PFSK-1 (cell line): ENCODE measurements around the gene HECTD1.

Source experiments
- FOXP2 ChIP-seq: optimal IDR thresholded peaks from 2 replicates; pipeline ENCODE3; 2011; ENCODE audit warnings: borderline replicate concordance, control low read depth, inconsistent platforms; ENCODE audit not compliant: insufficient read depth; ENCODE audit errors: extremely low read length, extremely low read depth
- POLR2AphosphoS5 ChIP-seq: IDR thresholded peaks from 2 replicates; pipeline ENCODE4 v1.6.1; 2012; ENCODE audit warnings: low read depth, mild to moderate bottlenecking, control low read depth, low read length, moderate library complexity
- SIN3A ChIP-seq: IDR thresholded peaks from 2 replicates; pipeline ENCODE4 v1.6.1; 2012; ENCODE audit warnings: mild to moderate bottlenecking, low read length, moderate library complexity, borderline replicate concordance; ENCODE audit not compliant: insufficient read depth
- TAF1 ChIP-seq: IDR thresholded peaks from 2 replicates; pipeline ENCODE4 v1.6.1; 2012; ENCODE audit warnings: low read length, control low read depth, borderline replicate concordance; ENCODE audit not compliant: insufficient read depth
- TF ChIP-seq, protein P1 (sequence below), 2 experiments: IDR thresholded peaks; 2 replicates each; pipeline versions ENCODE4 v1.6.1 to v1.8.0; 2011 to 2012; ENCODE audit warnings: low read depth in 2 of 2, low read length in 2 of 2, control low read depth in 1 of 2, inconsistent platforms in 1 of 2, mild to moderate bottlenecking in 1 of 2, moderate library complexity in 1 of 2; ENCODE audit not compliant: insufficient read depth in 1 of 2

DNA sequence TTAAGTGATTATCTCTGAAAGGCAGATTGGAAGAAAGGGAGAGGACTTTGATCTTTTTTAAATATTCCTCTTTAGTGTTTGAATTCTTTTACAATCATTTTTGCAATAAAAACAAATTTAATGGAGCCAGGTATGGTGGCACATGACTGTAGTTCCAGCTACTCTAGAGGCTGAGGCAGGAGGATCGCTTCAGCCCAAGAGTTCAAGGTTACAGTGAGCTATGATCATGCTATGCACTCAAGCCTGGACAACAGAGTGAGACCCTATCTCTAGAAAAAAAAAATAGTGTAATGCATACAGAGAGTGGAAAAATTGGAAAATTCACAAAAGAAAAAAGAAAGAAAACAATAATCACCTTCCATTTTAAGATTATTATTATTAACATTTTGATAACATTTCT, 15.2 kb upstream of the HECTD1 start:
- TF ChIP-seq, protein P1, sequence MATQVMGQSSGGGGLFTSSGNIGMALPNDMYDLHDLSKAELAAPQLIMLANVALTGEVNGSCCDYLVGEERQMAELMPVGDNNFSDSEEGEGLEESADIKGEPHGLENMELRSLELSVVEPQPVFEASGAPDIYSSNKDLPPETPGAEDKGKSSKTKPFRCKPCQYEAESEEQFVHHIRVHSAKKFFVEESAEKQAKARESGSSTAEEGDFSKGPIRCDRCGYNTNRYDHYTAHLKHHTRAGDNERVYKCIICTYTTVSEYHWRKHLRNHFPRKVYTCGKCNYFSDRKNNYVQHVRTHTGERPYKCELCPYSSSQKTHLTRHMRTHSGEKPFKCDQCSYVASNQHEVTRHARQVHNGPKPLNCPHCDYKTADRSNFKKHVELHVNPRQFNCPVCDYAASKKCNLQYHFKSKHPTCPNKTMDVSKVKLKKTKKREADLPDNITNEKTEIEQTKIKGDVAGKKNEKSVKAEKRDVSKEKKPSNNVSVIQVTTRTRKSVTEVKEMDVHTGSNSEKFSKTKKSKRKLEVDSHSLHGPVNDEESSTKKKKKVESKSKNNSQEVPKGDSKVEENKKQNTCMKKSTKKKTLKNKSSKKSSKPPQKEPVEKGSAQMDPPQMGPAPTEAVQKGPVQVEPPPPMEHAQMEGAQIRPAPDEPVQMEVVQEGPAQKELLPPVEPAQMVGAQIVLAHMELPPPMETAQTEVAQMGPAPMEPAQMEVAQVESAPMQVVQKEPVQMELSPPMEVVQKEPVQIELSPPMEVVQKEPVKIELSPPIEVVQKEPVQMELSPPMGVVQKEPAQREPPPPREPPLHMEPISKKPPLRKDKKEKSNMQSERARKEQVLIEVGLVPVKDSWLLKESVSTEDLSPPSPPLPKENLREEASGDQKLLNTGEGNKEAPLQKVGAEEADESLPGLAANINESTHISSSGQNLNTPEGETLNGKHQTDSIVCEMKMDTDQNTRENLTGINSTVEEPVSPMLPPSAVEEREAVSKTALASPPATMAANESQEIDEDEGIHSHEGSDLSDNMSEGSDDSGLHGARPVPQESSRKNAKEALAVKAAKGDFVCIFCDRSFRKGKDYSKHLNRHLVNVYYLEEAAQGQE (IDR thresholded peaks at IDR 0.05; ENCODE audit: insufficient read depth in 1 of 2, low read depth in 2 of 2, low read length in 2 of 2), result no peak
- no peak for TF ChIP-seq SIN3A
- TF ChIP-seq POLR2AphosphoS5, result no peak
- TF ChIP-seq TAF1, result no peak
- no peak for TF ChIP-seq FOXP2
